ENCODE results near the gene TENT4A. TPM values are rescaled to one million over a fixed set of nuclear protein-coding genes. Genes with fewer than 3 reads are reported as not detected.

The TENT4A gene
- total RNA-seq, 1 experiment from 2014 or later = 51.7 TPM

GRCh38 chr5:6750142-6750840, 37.1 kb downstream of the TENT4A start:
- Histone ChIP-seq H3K27ac (ENCODE audit: low read depth, low read length, poor library complexity, severe bottlenecking) (no peak overlapping the region), H3K4me1 (ENCODE audit: insufficient read depth, low read length, poor library complexity, severe bottlenecking) (no peaks in the 10 kb centered on the region), H3K27me3 (replicated peaks; ENCODE audit: insufficient read depth, low read depth, low read length, poor library complexity) (no peaks in the 10 kb centered on the region), H3K4me3 (ENCODE audit: low read depth, low read length, poor library complexity, severe bottlenecking) (no peak overlapping the region), H3K36me3 (ENCODE audit: insufficient read depth, low read length, poor library complexity, severe bottlenecking) (peaks cover 68% of the 10 kb centered on the region), H3K9me3 (ENCODE audit: low read depth, low read length, poor library complexity, severe bottlenecking) (no peaks in the 10 kb centered on the region)
- TF ChIP-seq EZH2 (IDR thresholded peaks at IDR 0.05; ENCODE audit: borderline replicate concordance, low read depth, low read length, poor library complexity, severe bottlenecking) (no peak), CTCF (conservative IDR thresholded peaks at IDR 0.05; ENCODE audit: low read depth, low read length) (no peak)
- ChIA-PET POLR2A (ENCODE audit: low non-redundant PET) (no interaction called here), CTCF (no interaction called here)
- intact Hi-C loops (cut with micrococcal nuclease; ENCODE audit: unreplicated experiment) = no loop called here
- BruUV-seq (replicated peaks) = no TSS peak
- DNase-seq (ENCODE audit: low spot score) = no peak

- H3K4me1 ChIP-seq (ENCODE audit: insufficient read depth, low read length, poor library complexity, severe bottlenecking) = no peaks in the 10 kb centered on the region
- intact Hi-C loops (cut with micrococcal nuclease; ENCODE audit: unreplicated experiment) = no loop called here
- BruUV-seq (replicated peaks) = no TSS peak
- H3K4me3 ChIP-seq (ENCODE audit: low read depth, low read length, poor library complexity, severe bottlenecking) = no peak overlapping the region
- TF ChIP-seq CTCF (conservative IDR thresholded peaks at IDR 0.05; ENCODE audit: low read depth, low read length) = no peak
- no peak for TF ChIP-seq EZH2 (IDR thresholded peaks at IDR 0.05; ENCODE audit: borderline replicate concordance, low read depth, low read length, poor library complexity, severe bottlenecking)
- H3K36me3 ChIP-seq (ENCODE audit: insufficient read depth, low read length, poor library complexity, severe bottlenecking) = peaks cover 69% of the 10 kb centered on the region
- H3K27ac ChIP-seq (ENCODE audit: low read depth, low read length, poor library complexity, severe bottlenecking) = no peak overlapping the region
- no peak for DNase-seq (ENCODE audit: low spot score)
- POLR2A ChIA-PET (ENCODE audit: low non-redundant PET) = no interaction called here
- CTCF ChIA-PET = no interaction called here
- no peaks in the 10 kb centered on the region for H3K27me3 ChIP-seq (replicated peaks; ENCODE audit: insufficient read depth, low read depth, low read length, poor library complexity)
- H3K9me3 ChIP-seq (ENCODE audit: low read depth, low read length, poor library complexity, severe bottlenecking) = no peaks in the 10 kb centered on the region
Observed at GRCh38 chr5:6750951-6751685, 37.9 kb downstream of the TENT4A start.

- H3K9me3 ChIP-seq (ENCODE audit: low read depth, low read length, poor library complexity, severe bottlenecking) = no peaks in the 10 kb centered on the region
- H3K4me3 ChIP-seq (ENCODE audit: low read depth, low read length, poor library complexity, severe bottlenecking) = no peak overlapping the region
- H3K4me1 ChIP-seq (ENCODE audit: insufficient read depth, low read length, poor library complexity, severe bottlenecking) = no peaks in the 10 kb centered on the region
- CTCF ChIA-PET = no interaction called here
- H3K27me3 ChIP-seq (replicated peaks; ENCODE audit: insufficient read depth, low read depth, low read length, poor library complexity) = no peaks in the 10 kb centered on the region
- intact Hi-C loops (cut with micrococcal nuclease; ENCODE audit: unreplicated experiment) = no loop called here
- DNase-seq (ENCODE audit: low spot score) = no peak
- no TSS peak for BruUV-seq (replicated peaks)
- H3K36me3 ChIP-seq (ENCODE audit: insufficient read depth, low read length, poor library complexity, severe bottlenecking) = peaks cover 76% of the 10 kb centered on the region
- no peak overlapping the region for H3K27ac ChIP-seq (ENCODE audit: low read depth, low read length, poor library complexity, severe bottlenecking)
- TF ChIP-seq CTCF (conservative IDR thresholded peaks at IDR 0.05; ENCODE audit: low read depth, low read length) (no peak), EZH2 (IDR thresholded peaks at IDR 0.05; ENCODE audit: borderline replicate concordance, low read depth, low read length, poor library complexity, severe bottlenecking) (no peak)
- POLR2A ChIA-PET (ENCODE audit: low non-redundant PET) = no interaction called here
Observed at GRCh38 chr5:6752236-6752635, 39.0 kb downstream of the TENT4A start.
